PC-9 (cell line): ENCODE measurements around the gene CFAP92. TPM values are rescaled to one million over a fixed set of nuclear protein-coding genes. Genes with fewer than 3 reads are reported as not detected.

Source experiments
- BruUV-seq: library from RNA; stranded (reverse); fragments of 400-500 nt; replicated peaks from 2 replicates; lab custom pipeline; 2021; lab: Mats Ljungman, UMichigan
- CTCF ChIA-PET: fragments of 300-600 bp; sonication (Branson Sonifier 250); formaldehyde crosslinking; loops from one replicate; lab custom pipeline; 2022; ENCODE audit warnings: antibody characterized with exemption; lab: Charles Lee
- POLR2A ChIA-PET: fragments of 300-600 bp; sonication (Branson Sonifier 250); formaldehyde crosslinking; loops from one replicate; lab custom pipeline; 2022; ENCODE audit warnings: antibody characterized with exemption; ENCODE audit not compliant: unreplicated experiment; lab: Charles Lee
- DNase-seq, 2 experiments: peaks; one replicate each; pipeline versions ENCODE4 v3.0.0 to v3.0.0-alpha.2; 2015 to 2022; ENCODE audit warnings: mixed read lengths in 1 of 2
- H2AFZ ChIP-seq: fragments of 200-600 bp; sonication (generic); 2 replicates; pipeline ENCODE4 v1.8.1; 2017; ENCODE audit warnings: antibody characterized with exemption
- H3F3A ChIP-seq: fragments of 200-600 bp; sonication (generic); 2 replicates; pipeline ENCODE4 v1.8.1; 2017; ENCODE audit warnings: antibody characterized with exemption, mild to moderate bottlenecking, low read depth; ENCODE audit not compliant: insufficient read depth
- H3K27ac ChIP-seq: fragments of 200-600 bp; sonication (generic); 2 replicates; pipeline ENCODE4 v1.6.1; 2016; ENCODE audit warnings: mixed run types
- H3K27me3 ChIP-seq: fragments of 200-600 bp; sonication (generic); 2 replicates; pipeline ENCODE4 v1.6.1; 2016; ENCODE audit warnings: low read depth, mixed run types; ENCODE audit not compliant: insufficient read depth
- H3K36me3 ChIP-seq: fragments of 200-600 bp; sonication (generic); 2 replicates; pipeline ENCODE4 v1.6.1; 2016; ENCODE audit warnings: low read depth, mixed run types
- H3K4me1 ChIP-seq: fragments of 200-600 bp; sonication (generic); replicated peaks from 2 replicates; pipeline ENCODE4 v1.6.1; 2016; ENCODE audit warnings: mixed run types; ENCODE audit not compliant: insufficient read depth
- H3K4me2 ChIP-seq: fragments of 200-600 bp; sonication (generic); 2 replicates; pipeline ENCODE4 v1.6.1; 2017; ENCODE audit warnings: mixed run types
- H3K4me3 ChIP-seq: fragments of 200-600 bp; sonication (generic); 2 replicates; pipeline ENCODE4 v1.6.1; 2016; ENCODE audit warnings: mixed run types
- H3K79me2 ChIP-seq: fragments of 200-600 bp; sonication (generic); 2 replicates; pipeline ENCODE4 v1.6.1; 2017; ENCODE audit warnings: low read depth, mixed run types
- H3K9me2 ChIP-seq: fragments of 200-600 bp; sonication (generic); 2 replicates; pipeline ENCODE4 v1.8.1; 2017; ENCODE audit warnings: mild to moderate bottlenecking; ENCODE audit not compliant: insufficient read depth
- H3K9me3 ChIP-seq: fragments of 200-600 bp; sonication (generic); 2 replicates; pipeline ENCODE4 v1.8.1; 2016; ENCODE audit warnings: low read depth; ENCODE audit not compliant: insufficient read depth
- H4K20me1 ChIP-seq: fragments of 200-600 bp; sonication (generic); 2 replicates; pipeline ENCODE4 v1.8.1; 2017; ENCODE audit not compliant: insufficient read depth
- EZH2 ChIP-seq: fragments of 200-600 bp; sonication (generic); IDR thresholded peaks from 2 replicates; pipeline ENCODE4 v1.8.0; 2017; ENCODE audit warnings: antibody characterized with exemption, low read depth
- intact Hi-C: fragments of 100-400 bp; cut with micrococcal nuclease; formaldehyde crosslinking; loops from one replicate; pipeline ENCODE4 v1.10.0; 2022; ENCODE audit not compliant: unreplicated experiment
- total RNA-seq: library from RNA; stranded (reverse); gene quantifications from 2 replicates; pipeline ENCODE4 v1.2.3, GENCODE V29; 2021
- TF ChIP-seq, protein P1 (sequence below): fragments of 200-600 bp; sonication (generic); conservative IDR thresholded peaks from 2 replicates; pipeline ENCODE4 v1.6.1; 2017; ENCODE audit warnings: mixed run types, antibody characterized with exemption, mild to moderate bottlenecking, moderate library complexity

CFAP92 gene
- total RNA-seq, 1 experiment from 2014 or later, result 4.3 TPM

DNA sequence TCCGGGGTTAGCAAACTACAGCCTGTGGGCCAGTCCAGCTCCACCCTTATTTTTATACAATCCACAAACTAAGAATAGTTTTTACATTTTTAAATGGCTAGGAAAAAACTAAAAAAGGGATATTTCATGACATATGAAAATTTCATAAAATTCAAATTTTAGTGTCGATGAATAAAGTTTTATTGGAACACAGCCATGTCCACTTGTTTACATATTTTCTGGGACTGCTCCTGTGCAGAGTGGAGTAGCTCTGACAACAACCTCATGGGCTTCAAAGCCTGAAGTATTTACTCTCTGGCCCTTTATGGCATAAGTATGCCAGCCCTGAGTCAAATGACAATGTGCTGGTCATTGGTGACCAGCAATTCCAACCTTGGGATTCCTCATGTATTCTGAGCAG, 24.4 kb upstream of the CFAP92 start:
- POLR2A ChIA-PET, result interaction anchor here (0.5 kb wide), 1 partner anchor 102 kb away, joined by 4 read pairs; no protein-coding TSS in a partner anchor
- Histone ChIP-seq H3K27me3 (no peaks in the 10 kb centered on the region), H3K4me1 (peaks cover 12% of the 10 kb centered on the region), H3F3A (no peaks in the 10 kb centered on the region), H3K79me2 (no peaks in the 10 kb centered on the region), H3K4me2 (no peak overlapping the region), H3K9me3 (no peaks in the 10 kb centered on the region), H3K4me3 (no peak overlapping the region), H4K20me1 (no peaks in the 10 kb centered on the region), H2AFZ (no peak overlapping the region), H3K36me3 (no peaks in the 10 kb centered on the region), H3K27ac (no peak overlapping the region), H3K9me2 (no peaks in the 10 kb centered on the region)
- TF ChIP-seq EZH2, result no peak
- TF ChIP-seq, protein P1, sequence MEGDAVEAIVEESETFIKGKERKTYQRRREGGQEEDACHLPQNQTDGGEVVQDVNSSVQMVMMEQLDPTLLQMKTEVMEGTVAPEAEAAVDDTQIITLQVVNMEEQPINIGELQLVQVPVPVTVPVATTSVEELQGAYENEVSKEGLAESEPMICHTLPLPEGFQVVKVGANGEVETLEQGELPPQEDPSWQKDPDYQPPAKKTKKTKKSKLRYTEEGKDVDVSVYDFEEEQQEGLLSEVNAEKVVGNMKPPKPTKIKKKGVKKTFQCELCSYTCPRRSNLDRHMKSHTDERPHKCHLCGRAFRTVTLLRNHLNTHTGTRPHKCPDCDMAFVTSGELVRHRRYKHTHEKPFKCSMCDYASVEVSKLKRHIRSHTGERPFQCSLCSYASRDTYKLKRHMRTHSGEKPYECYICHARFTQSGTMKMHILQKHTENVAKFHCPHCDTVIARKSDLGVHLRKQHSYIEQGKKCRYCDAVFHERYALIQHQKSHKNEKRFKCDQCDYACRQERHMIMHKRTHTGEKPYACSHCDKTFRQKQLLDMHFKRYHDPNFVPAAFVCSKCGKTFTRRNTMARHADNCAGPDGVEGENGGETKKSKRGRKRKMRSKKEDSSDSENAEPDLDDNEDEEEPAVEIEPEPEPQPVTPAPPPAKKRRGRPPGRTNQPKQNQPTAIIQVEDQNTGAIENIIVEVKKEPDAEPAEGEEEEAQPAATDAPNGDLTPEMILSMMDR, result no peak
- no peak for DNase-seq
- intact Hi-C loops, result no loop called here
- BruUV-seq, result no TSS peak
- CTCF ChIA-PET, result no interaction called here

DNA sequence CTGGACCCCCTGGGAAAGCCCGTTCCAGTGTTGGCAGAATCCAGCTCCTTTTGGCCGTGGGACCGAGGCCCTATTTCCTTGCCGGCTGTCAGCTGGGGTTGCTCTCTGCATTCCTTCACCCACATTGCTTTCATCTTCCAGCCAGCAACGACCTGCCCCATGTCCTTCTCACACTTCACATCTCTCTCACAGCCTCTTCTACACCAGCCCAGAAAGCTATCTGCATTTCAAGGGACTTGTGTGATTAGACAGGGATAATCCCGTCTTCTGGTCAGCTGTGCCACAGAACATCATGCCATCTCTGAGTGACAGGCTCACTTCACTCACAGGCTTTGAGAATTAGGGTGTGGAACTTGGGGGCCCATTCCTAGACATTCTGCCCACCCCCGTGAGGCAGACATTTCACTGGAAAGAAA, 23.6 kb upstream of the CFAP92 start:
- Histone ChIP-seq H4K20me1 (no peaks in the 10 kb centered on the region), H3K4me1 (peaks cover 12% of the 10 kb centered on the region), H3K9me2 (no peaks in the 10 kb centered on the region), H3K9me3 (no peaks in the 10 kb centered on the region), H3K79me2 (no peaks in the 10 kb centered on the region), H3K4me3 (no peak overlapping the region), H2AFZ (no peak overlapping the region), H3K36me3 (no peaks in the 10 kb centered on the region), H3K4me2 (no peak overlapping the region), H3F3A (no peaks in the 10 kb centered on the region), H3K27me3 (no peaks in the 10 kb centered on the region), H3K27ac (no peak overlapping the region)
- no peak for TF ChIP-seq EZH2
- TF ChIP-seq, protein P1, result no peak
- DNase-seq, result no peak
- ChIA-PET CTCF (interaction anchor here (1.0 to 2.1 kb wide), 4 partner anchors 9 to 47 kb away, joined by 3 to 33 read pairs (median 10); no protein-coding TSS in a partner anchor), POLR2A (interaction anchor here (0.5 kb wide), 1 partner anchor 104 kb away, joined by 14 read pairs; the partner anchor contains the start of gene RAB43)
- no TSS peak for BruUV-seq
- intact Hi-C loops, result loop anchor here (2.0 kb wide), 1 partner anchor 47 kb away; no protein-coding TSS in a partner anchor

DNA sequence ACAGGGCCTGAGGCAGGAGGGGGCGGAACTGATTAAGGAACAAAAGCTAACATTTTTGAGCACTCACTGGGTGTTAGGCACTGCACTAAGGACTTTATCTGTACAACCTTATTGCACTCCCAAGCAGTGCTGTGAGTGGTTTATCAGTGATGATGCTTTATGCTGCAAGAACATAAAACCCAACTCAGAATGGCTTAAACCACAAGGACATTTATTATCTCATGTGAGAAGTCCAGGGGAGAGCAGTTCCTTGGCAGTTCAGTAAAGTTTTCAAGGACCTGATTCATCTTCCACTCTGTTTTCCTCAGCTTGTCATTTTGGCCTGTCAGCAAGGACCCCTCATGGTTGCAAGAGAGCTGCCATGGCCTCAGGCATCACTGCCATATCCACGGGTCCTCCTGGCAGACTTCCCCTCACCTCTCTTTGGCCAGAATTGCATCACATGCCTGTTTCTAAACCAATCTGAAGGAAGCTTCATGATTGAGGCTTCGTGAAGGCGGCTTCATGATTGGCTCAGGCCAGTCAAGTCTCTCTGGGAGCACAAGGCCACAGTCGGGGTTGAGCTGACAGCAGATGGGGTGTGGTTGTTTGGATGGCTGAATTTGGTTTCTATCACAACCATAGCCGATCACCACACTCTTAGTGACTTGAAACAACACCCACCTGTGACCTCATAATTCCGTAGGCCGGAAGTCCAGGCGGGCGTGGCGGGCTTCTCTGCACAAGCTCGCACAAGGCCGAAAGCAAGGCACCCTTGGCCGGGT, 23.0 kb upstream of the CFAP92 start:
- Histone ChIP-seq H2AFZ (no peak overlapping the region), H3F3A (no peaks in the 10 kb centered on the region), H3K4me2 (peak overlapping the region; percentile 35; the same call in 1 of the 2 replicates), H3K4me3 (no peak overlapping the region), H3K79me2 (no peaks in the 10 kb centered on the region), H3K9me2 (no peaks in the 10 kb centered on the region), H3K27ac (no peak overlapping the region), H3K4me1 (peaks cover 12% of the 10 kb centered on the region), H3K27me3 (no peaks in the 10 kb centered on the region), H4K20me1 (no peaks in the 10 kb centered on the region), H3K9me3 (no peaks in the 10 kb centered on the region), H3K36me3 (no peaks in the 10 kb centered on the region)
- no peak for TF ChIP-seq EZH2
- TF ChIP-seq, protein P1, result no peak
- CTCF ChIA-PET, result interaction anchor here (0.6 to 2.1 kb wide), 8 partner anchors 9 to 955 kb away, joined by 3 to 33 read pairs (median 9); partner anchors contain the start of gene CFAP92
- intact Hi-C loops, result loop anchor here (2.0 kb wide), 1 partner anchor 46 kb away; no protein-coding TSS in a partner anchor
- no peak for DNase-seq
- POLR2A ChIA-PET, result interaction anchor here (0.5 to 0.9 kb wide), 6 partner anchors 23 to 107 kb away, joined by 3 to 17 read pairs (median 3); partner anchors contain the start of genes CFAP92 and RAB43
- no TSS peak for BruUV-seq
